NK-92 (cell line): ENCODE results near the gene NFATC2.
"Not testable (repeated sequence)": the region's sequence is repeated elsewhere in the genome, so short reads cannot be mapped to it uniquely, and the experiment has no call there.

Source experiments
- DNase-seq: peaks from one replicate; lab custom pipeline; 2025; ENCODE audit not compliant: unreplicated experiment; lab: John Stamatoyannopoulos, UW

NFATC2 gene

DNA sequence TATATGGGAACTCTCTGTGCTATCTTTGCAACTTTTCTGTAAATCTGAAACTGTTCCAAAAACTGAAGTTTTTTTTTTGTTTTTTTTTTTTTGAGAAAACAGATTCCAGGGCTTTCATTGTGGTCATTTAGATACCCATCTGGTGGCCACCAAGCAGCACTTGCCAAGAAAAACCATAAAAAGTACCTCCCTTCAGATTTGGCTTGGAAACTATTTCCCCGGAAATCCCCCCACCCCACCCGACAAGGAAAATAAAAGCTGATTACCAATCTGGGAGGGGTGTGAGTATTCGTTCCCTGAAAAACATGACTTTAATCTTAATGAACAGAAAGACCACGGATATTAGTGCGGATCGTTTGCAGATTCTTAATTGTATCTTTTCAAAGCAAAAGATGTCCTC, 1.9 kb downstream of the NFATC2 start:
- no peak for DNase-seq

GRCh38 chr20:51540074-51540473, 2.4 kb downstream of the NFATC2 start:
- DNase-seq: not testable (repeated sequence)

- DNase-seq: no peak
Measured at GRCh38 chr20:51536116-51537069, 6.1 kb downstream of the NFATC2 start.

GRCh38 chr20:51535674-51536073, 6.8 kb downstream of the NFATC2 start:
- no peak for DNase-seq

DNA sequence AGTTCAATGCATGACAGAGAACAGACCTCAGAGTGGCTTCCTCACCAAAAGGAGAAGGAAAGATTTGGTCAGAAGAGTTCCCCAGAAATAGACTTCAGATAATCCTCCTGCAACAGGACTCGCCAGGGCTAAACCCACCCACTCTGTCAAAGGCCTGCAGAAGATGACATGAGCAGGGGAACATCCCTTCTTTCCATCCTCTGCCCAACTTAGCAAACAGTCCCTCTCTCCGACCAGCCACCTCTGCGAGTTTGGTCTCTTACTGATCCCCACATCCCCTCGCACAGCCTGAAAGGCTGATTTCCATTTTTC, 7.5 kb downstream of the NFATC2 start:
- no peak for DNase-seq

GRCh38 chr20:51533291-51534172, 9.0 kb downstream of the NFATC2 start:
- DNase-seq: no peak

DNA sequence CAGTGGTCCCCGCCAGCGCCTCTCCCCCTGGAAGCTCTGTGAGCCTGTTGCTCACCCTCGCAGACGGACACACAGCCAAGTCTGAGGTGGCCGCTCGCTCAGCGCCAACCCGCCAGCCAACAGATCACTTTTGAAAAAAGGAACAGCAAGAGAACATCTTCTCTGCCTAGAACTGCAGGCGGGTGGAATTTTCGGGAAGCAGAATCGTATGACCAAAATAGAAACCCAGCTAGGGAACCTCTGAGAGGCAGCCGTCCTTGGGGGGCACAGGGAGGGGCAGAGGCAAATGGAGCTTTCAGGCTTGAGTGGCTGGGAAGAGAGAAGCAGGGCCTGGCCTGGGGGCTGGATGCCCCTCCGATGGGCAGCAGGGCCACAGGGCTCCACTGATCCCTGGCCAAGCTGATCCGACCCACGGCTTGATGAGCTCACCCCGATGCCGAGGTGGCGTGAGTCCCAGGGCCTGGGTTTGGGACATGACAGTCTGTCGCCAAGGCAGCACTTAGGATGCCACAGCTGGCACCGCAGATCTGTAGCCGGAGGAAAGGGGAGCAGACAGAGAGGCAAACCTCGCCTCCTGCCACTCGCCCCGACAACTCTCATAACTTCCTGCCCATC, 9.8 kb downstream of the NFATC2 start:
- no peak for DNase-seq

GRCh38 chr20:51531712-51532456, 10.6 kb downstream of the NFATC2 start:
- no peak for DNase-seq

DNA sequence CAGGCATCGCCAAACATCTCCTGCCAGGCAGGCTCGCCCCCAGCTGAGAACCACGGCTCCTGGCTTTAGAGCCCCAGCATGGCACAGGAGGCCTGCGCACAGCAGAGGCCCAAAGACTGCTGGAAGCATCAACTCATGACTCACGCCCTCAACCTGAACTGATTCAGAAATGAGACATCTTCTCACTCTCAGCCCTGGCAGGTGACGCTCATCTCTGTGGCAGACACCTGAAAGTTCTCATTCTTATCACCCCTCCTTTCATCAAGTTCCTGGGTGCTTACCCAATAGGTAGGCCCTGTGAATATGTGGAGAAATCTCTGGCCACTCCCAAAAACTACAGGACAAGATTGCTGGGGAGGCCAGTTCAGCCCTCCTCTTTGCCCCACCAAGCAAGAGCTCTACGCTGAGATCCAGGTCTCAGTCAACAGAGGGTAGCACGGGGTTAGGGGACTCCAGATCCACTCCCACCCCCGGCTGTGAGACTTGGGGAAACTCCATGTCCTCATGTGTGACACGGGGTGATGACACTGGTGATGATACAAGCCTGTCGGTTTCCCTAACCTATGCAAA, 11.3 kb downstream of the NFATC2 start:
- DNase-seq: no peak

GRCh38 chr20:51529758-51530157, 12.8 kb downstream of the NFATC2 start:
- no peak for DNase-seq

GRCh38 chr20:51529081-51529681, 13.3 kb downstream of the NFATC2 start:
- DNase-seq: no peak

DNA sequence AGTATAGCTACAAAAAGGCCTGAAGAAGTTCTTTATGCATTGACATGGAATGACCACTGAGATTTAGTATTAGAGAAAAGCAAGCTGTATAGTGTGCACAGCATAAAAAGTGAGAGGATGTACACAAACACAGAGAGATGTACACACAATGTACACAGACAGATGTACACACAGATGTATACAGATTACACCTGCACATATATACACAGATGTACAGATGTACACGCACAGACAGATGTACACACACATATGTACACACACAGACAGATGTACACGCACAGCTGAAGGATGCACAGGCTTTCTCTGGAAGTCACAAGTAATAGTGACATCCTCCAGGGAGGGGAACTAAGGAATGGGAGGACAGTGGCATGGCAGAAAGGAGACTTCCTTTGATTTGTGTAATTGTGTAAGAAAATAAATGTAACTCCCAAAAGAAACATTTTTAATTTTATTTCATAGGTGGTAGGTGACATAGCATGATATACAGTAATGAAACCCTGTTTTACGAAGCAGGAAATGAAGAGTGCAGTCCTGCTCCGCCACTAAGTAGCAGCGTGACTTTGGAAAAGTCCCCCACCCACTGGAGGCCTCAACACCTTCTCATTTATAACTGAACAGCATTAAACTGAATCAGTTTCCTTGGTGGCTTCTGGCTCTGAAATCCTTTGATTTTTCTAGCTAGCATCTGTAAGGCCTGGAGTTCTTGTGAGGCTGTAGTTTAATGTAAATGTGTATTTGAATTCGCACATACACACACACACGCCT, 14.1 kb downstream of the NFATC2 start:
- DNase-seq: no peak

- no peak for DNase-seq
Measured at GRCh38 chr20:51526754-51527153, 15.8 kb downstream of the NFATC2 start.

- no peak for DNase-seq
Measured at GRCh38 chr20:51526106-51526470, 16.4 kb downstream of the NFATC2 start.

GRCh38 chr20:51525241-51526105, 17.0 kb downstream of the NFATC2 start:
- DNase-seq: no peak

DNA sequence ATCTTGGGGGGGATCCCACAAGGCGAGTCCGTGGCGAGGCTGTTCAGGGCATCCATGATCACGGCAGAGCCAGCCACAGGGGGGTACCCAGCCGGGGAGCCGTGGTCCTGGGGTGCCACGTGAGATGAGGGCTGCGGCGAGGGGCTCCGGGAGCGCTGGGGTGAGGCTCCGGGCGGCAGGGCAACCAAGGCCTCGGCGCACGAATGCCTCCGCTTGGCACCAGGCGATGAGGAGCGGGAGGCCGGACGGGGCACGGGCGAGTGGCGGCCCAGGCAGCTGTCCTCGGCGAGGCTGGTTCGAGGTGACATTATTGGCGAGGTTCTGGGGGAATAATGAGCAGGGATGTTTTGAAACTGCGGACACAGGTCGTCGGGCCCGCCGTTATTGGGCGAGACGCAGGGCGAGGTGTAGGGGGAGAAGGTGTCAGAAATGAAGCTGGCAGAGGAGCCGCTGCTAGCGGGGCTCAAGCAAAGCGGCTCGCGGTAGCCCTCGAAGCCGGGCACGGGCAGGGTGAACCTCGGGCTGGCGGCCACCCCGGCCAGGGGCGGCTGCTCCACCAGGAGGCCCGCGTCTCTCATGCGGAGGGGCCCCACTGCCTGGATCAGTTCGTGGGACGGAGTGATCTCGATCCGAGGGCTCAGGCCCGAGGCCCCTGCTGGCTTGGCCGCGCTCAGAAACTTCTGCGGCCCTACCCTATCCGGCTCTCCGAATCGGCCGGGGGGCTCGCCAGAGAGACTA, 19.1 kb downstream of the NFATC2 start:
- DNase-seq: no peak

DNA sequence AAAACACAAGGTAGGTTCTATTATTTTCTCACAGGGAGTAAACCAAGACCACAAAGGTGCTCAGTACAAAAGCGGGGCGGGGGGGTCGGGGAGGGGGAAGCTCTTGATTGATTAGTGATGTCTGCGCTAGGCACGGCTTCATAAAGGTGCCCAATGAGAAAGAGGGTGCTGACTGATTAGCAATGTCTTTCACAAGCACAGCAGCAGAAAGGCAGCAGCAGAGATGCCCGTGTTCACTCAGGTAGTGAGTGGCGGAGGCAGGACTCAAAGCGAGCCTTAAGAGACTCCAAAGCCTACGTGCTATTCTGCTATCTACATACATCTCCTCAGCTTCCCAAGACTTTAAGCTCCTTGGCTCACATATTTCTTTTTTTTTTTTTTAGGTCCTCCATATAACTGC, 20.3 kb downstream of the NFATC2 start:
- DNase-seq: no peak

DNA sequence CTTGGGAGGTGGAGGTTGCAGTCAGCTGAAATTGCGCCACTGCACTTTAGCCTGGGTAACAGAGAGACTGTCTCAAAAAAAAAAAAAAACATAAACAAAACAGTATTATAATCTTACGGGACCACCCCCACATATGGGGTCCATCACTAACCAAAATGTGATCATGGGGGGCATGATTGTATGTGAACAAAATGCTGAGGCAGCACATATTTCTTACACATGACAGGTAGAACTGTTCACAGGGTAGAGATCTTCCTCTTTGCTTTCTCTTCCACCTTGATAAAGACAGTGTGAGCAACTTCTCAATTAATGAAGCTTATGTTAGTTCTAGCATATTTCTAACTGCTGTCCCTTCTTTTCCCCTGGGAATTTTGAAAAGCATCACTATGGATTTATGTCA, 24.7 kb downstream of the NFATC2 start:
- no peak for DNase-seq
